Left renal pelvis (tissue), 4 donors: ENCODE measurements around the gene MSANTD1. TPM values are rescaled to one million over a fixed set of nuclear protein-coding genes. Genes with fewer than 3 reads are reported as not detected.

ENCODE experiments used
- DNase-seq, 4 donors: peaks; one replicate each; pipeline ENCODE4 v3.0.0-alpha.2; 2013; ENCODE audit warnings: low read depth in 4 of 4, low spot score in 3 of 4
- polyA plus RNA-seq, 4 donors: library from polyadenylated mRNA; unstranded; fragments of 120-200 nt; gene quantifications; one replicate each; pipeline ENCODE4 v1.2.1, GENCODE V29; 2013; ENCODE audit not compliant: insufficient read length in 4 of 4

The MSANTD1 gene
- polyA plus RNA-seq, 4 donors = 0.24 to 1.7 (median 0.62) TPM

DNA sequence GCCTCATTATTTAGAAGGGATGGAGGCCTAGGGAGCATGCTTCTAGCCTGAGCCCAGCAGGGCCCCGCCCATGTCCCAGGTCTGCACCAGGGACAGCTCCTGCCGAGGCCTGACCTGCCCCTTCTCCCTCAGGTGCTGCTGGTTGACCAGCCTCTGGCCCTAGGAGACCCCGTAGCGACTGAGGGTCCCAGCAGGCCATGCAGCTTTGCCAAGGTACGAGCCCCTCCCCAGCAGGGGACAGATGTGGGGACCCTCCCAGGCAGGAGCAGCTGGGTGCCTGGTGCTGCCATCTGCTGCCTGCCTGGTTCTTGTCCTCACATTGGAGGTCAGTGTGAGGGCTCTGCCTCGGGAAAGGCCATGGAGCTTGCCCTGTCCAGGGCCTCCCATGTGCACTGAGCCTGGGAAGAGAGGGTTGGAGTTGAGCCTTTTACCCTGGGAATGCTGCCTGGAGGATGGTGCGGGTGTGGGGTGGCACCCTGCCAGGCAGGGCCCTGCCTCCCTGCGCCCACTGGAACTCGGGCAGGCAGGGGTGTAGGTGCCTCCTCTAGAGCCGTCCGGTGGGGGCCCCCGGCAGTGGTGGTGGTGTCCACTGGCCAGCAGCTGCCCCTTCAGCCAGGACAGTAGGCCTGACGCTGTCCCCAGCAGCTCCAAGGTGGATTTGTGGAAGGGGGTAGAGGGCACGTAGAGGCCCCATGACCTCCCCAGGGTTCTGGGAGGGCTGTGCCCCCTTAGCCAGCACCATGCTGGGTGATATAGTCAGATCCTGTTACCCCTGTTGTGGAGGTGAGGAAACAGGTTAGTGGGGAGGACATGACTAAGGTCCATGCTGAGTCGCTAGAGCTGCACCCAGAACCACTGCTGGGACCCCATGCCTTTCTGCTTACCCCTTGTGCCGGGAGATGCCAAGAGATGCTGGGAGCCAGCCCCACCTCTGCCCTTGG is 2.2 kb upstream of the MSANTD1 start:
- no peak for DNase-seq

DNA sequence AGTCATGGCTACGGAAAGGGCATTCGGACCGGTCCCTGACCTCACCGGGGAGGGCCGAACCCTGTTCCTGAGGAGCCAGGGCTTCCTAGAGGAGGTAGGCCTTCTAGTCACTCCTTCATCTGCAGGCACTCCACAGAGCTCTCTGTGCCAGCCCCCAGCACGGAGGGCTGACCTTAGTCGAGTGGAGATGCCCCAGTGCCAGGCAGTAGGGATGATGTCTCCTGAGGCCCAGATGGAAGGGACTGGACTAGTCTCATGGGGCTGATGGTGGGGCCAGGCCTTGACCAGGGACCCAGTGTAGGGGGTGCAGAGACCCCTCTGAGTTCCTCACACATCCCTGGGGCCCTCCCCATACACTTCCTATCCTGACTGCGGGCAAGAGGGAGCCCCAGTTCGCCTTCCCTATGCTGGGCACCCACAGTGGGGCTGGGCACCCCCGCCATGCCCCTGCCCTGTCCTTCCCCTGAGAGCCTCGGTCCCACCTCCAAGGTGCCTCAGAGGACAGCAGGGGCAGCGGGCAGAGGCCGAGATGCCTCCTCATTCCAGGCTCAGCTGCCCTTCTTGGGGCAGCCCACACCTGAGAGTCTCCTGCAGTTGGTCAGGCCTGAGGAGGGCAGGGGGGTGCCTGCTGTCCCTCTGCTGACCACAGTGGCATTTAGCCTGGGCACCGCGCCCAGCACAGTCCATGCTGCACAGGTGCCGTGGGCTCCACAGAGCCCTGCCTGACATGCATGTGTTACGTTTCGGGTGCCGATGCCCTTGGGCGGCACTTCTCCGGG is 1.4 kb upstream of the MSANTD1 start:
- no peak for DNase-seq

DNA sequence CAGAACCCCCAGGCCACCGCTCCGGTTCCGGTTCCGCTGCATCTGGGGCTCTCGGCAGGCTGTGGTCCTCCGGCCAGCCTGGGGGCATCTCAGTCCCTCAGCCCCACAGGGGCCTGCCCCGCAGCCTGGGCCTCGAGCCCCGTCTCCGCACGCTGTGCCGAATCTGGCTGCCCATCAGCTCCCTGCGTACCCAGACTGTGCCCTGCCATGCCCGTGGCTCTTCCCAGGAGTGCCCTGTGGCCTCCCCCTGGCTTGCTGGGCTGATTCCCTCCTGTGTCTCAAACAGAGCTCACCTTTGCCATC is 830 bp upstream of the MSANTD1 start:
- DNase-seq = no peak

DNA sequence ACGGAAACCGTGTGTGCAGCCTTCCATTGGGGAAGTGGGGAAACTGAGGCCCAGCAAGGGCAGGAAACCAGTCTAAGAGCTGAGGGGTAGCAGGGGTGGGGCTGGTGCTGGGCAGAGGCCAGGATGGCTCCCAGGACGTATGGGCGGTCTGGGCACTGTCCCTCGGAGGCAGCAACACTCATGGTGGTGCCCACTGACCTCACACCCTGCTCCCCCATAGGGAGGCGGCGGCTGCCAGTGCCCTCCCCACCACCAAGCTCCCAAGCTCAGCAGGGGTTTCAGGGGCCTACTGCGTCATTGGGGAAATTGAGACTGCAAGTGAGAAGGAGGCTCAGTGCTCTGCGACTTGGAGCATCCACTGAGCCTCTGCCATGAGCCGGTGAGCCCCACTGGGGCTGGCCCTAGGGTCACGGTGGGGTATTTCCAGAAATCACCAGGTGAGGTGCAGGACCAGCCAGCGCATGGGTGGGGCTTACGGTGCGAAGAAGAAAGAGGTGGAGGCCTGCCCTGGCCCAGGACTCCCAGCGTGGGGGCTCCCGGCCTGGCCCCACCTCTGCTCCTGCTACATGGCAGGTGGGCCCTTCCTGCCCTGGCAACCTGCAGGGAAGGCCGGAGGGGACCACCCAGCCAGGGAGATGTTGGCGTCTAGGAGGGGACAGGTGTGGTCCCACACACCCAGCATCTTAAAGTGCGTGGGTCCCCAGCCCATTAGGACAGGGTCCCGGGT is 915 bp downstream of the MSANTD1 start:
- no peak for DNase-seq

DNA sequence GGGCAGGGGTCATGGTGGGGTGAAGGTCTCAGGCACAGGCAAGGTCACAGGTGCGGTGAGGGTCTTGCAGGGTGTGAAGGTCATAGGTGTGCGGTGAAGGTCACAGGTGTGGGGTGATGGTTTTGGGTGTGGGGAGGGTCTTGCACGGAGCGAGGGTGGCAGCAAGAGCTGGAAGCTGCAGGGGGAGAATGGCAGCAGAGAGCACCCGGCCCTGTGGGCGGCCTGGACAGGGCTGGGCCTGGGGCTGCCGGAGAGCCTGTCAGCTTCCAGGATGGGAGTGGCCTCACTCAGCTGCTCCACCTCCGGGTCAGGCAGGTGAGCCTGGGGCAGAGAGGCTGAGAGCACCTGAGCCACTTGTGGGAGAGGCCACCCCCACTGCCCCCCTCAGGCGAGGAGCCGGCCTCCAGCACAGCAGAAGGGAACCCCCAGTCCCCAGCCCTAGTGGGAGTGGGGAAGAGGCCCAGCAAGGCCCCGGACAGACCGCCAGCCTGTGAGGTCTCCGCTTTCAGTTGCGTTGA is 1.5 kb downstream of the MSANTD1 start:
- DNase-seq = no peak

DNA sequence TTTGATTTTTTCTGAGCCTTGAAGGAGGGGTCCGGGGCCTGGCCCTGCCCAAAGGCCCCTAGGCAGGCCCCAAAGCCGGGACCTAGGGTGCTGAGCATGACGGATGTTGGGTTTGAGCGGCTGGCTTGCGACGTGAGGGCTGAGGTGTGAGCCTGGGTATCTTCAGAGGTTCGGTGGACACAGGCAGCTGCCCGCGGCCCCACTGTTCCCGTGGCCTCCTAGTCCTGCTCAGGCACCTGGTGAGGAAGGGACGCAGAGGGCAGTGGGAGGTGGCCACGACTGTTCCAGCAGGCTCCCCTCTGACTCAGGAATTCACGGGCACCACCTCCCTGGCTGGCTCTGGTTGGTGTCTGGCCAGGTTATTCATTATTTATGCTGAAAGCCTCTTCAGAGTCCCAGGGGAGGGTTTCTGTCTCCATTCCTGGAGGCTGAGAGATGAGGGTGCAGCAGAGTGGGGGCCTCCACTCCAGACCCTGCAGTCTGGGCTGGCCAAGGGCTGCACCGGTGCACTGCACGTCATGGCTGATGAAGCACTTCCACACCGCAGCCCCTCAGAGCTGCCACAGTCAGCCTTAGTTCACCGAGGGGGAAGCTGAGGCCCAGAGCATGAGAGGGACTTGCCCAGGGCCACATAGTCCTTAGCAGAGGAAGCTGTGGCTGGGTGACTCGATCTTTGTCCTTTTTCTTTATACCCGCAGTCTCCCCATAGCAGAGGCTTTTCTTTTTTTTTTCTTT is 2.2 kb downstream of the MSANTD1 start:
- no peak for DNase-seq

DNA sequence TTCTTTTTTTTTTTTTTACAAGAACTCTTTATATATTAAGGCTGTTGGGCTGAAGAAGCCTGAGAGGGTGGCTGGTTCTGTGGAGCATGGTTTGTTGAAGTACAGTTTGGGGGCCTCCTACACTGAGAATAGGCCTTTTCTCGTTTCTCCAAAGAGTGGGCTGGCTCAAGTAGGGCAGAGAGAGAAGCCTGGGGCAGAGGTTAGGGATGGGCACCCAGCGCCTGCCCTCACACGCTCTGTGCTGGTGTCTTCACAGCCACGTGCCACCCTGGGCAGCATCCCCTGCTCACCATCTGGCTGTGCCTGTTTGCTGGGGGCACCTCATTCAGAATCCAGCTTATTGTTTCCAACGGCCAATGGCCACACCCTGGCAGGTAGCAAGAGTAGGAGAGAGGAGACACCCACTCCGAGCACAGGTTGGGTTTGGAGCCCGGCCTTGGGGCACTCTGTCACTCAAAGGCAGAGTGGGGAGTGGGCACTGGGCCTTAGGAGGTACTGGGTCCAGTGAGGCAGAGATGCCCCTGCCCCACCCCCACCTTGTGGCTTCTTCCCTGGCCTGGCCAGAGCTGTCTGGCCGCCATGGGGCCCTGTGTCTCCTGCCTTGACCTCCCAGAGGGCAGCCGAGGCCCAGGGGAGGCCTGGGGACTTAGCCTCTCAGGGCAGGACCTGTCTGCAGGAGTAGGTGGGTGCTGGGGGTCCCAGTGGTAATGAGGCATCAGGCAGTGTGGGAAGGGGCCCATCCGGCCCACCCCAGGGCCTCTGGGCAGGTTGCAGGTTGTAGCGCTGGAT is 2.9 kb downstream of the MSANTD1 start:
- DNase-seq = no peak

DNA sequence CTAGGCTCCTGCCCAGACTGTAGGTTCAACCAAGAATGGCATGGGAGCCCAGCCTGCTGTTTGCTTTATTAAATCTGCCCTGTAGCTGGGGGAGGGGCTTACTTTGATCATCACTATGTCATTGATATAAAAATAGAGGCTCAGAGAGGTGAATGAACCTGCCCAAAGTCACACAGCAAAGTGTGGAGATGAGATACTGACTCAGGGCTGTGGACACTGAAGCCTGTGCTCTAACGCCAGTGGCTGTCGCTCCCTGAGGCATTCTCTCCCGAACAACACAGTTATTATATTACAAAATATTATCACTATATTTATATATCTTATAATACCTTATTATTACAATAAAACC is 3.5 kb downstream of the MSANTD1 start:
- DNase-seq = no peak

DNA sequence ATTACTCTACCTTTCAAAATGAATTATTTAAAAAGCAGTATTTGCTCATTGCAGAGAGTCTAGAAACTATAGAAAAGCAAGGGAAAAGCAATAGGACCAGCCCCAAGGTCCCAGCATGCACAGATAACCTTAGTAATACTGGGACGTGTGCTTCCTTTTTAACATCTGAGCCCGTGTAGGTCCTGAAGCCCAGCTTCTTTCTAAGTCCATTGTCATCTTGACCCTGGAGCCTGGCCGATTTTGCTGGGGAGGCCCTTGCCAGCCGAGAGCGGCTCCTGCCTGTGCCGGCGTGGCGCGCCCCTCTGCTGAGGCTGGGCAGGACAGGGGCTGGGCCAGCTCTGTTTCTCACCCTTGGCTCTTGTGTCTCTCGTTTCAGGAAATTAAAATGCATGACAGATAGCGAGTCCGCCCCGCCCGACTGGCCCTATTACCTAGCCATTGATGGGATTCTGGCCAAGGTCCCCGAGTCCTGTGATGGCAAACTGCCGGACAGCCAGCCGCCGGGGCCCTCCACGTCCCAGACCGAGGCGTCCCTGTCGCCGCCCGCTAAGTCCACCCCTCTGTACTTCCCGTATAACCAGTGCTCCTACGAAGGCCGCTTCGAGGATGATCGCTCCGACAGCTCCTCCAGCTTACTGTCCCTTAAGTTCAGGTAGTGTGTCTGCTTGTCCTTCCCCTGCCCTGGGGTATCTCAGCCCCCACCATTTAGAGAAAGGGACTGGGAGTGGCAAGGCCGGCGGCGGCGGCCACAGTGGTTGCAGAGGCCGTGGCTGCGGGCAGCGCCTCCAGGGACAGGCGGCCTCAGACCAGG is 4.1 kb downstream of the MSANTD1 start:
- no peak for DNase-seq

DNA sequence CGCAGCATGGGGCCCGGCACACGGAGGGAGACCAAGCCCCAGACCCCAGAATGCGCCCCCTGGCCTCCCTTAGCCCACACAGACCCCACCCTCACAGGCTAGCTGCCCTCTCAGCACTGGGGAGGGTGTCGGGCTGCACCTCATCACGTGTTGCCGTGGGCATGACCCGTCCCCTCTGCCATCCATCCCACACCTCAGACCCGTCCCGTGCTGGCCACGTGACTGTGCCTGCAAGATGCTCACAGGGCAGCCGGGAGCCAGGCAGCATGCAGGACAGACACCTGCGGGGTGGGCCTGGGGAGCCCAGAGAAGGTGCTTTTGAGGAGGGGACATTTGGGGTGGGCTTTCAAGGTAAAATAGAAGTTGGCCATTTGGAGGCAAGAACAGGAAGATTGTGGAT is 4.8 kb downstream of the MSANTD1 start:
- DNase-seq = no peak

DNA sequence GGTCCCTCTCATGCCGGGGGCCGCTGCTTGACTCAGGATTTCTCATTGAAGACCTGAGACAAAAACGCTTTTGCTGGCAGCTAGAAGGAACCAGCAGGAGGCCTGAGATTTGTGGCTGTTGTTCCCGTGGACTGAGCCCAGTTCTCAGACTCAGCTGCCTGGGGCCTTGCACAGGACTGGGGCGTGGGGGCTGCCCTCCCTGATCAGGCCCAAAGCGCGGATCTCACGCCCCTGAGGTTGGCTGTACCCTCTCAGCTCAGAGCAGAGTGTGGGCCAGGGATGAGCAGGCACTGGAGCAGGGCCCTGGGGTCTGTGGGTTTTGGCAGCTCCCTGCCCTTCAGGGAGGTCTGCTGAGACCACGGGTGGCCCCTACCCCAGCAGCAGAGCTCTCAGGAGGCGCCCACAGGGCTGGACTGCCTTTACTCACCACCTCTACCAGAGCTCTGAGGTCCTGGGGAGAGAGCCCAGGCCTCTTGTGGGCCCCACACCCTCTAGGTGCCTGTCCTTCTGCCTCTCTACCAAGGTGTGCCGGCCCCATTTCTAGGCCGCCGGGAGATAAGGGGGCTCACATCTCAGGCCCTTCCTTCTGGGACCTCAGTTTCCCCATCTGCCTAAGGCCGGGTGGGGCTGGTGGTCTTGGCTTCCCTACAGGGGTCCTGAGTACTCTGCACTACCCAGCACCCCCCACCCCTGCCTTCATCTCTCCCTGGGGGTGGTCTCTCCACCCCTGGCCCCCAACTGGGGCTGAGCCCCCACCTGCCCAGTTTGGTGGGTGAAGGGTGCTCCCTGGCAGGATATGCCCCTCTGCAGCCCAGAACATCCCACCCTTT is 5.6 kb downstream of the MSANTD1 start:
- no peak for DNase-seq

DNA sequence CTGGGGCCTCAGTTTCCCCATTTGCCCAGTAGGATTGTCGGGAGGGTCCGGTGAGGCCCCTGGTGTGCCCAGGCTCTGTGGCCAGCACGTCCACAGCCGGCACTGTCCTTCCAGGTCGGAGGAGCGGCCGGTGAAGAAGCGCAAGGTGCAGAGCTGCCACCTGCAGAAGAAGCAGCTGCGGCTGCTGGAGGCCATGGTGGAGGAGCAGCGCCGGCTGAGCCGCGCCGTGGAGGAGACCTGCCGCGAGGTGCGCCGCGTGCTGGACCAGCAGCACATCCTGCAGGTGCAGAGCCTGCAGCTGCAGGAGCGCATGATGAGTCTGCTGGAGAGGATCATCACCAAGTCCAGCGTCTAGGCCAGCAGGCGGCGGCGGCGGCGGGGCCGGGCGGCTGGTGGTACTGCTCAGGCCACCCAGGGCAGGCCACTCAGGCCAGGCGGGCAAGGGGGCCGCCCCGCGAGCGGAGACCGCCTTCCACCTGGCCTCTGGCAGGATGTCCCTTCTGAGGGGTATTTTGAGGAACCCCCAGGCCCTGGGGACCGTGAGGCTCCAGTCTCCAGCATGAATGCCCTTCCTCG is 6.7 kb downstream of the MSANTD1 start:
- DNase-seq = no peak

DNA sequence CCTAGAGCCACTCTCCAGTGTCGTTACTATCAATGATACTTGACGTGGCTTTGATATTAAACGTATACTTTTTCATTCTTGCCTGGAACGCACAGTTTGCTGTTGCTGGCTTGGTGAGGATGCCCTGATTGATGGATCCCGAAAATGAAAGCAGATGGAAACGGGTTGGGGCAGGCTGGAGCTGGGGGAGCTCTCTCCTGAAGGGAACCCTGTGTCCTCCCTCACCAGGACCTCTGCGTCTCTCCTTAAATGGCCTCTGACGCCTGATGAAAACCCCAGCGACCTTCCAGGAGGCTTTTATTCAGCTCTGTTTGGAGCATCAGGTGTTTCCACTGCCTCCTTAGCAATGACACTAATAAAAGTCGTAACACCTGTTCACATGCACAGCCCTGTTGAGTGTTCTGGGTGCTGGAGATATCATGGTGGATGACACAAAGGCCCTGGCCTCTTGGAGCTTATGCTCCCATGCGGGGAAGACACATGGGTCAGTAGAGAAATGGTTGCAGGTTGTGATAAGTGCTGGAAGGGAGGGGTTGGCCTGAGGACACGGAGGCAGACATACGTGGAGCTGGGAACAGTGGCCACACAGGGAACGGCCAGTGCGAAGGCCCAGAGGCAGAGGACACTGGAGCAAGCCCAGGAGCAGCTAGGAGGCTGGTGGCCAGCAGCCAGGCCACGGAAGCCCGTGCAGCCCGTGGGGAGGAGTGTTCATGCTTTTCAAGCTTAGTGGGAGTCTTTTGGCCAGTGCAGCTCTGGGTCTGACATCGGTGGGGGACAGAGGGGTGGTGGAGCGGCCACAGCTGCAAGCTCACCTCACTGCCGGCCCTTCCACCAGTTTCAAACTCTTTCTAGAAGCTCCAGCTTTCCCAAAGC is 7.5 kb downstream of the MSANTD1 start:
- DNase-seq = no peak

DNA sequence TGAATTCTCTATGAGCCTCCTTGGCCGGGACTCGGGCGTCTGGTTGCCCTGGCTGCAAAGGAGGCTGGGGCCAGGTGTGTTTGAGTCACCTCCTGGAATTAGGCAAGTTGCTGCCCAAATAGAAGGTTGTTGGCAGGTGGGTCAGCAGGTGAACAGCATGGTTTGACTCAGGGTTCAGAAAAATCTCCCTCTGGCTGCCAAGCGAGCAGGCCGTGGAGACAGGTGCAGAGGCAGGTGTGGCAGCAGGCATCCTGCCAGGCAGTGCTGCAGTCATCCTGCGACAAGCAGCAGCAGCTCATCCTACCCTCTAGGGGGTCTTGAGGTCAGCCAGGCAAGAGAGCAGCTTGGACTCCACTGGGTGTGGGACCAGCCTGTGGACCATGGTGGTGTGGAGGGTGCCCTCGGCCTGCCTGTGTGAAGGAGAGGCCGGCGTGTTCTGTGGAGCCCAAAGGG is 8.2 kb downstream of the MSANTD1 start:
- no peak for DNase-seq

DNA sequence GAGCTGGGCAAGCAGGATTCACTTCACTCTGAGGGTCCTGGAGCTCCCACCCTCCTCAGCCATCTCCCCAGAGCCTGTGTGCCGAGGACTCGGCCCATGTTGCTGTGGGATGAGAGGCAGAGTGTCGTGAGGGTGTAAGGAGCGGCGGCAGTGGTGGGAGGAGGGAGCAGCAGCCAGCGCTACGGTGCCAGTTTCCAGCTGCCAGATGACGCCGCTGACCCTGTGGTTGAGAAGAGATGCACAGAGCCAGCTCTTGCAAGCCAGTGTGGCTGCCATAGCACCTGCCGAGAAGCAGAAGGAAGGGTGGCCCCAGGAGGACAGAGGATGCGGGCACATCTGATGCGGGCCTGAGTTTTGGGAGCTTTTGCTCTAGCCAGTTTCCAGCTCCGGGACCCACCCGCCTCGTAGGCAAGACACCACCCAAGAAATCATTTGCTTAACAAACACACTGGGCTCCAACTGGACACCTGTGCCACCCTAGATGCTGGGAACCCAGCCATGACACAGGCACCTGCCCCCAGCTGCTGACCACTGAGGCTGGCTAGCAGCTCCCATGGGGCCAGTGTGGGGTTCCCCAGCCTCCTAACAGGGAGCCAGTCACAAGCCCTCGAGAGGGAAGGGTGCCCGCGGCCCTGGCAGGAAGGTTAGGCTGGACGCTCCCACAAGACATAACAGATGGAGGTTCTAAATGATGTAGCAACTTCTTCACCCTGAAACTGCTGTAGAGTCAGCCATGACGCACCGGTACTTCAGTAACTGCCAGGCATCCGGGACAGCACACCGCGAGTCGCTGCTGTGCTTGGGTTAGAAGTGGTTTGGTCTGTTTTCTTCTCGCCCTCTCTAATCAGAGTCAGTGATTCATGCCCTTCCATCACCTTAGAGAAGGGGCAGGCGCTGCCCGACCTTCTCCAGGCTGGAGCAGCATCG is 8.9 kb downstream of the MSANTD1 start:
- DNase-seq = no peak
